ENCODE data around the gene CHST13. TPM values are rescaled to one million over a fixed set of nuclear protein-coding genes. Genes with fewer than 3 reads are reported as not detected.

CHST13 gene
- total RNA-seq, 1 donor from 2014 or later: 0.64 TPM

GRCh38 chr3:126557761-126558160 lies 33.8 kb downstream of the CHST13 start:
- Histone ChIP-seq H3K4me3 (no peak overlapping the region), H3K27me3 (no peaks in the 10 kb centered on the region), H3K27ac (no peak overlapping the region), H3K36me3 (no peaks in the 10 kb centered on the region), H3K4me1 (no peaks in the 10 kb centered on the region), H3K9me3 (peaks cover 4% of the 10 kb centered on the region)
- no peak for TF ChIP-seq CTCF (IDR thresholded peaks at IDR 0.05)
- ATAC-seq (no peak), DNase-seq (no peak)
- intact Hi-C loops (cut with DNase I): no loop called here

GRCh38 chr3:126558336-126559071 lies 34.5 kb downstream of the CHST13 start, which contains the start of gene C3orf22:
TSS of gene C3orf22 (minus strand) at chr3:126558932. CDS start at chr3:126553390, 5,542 bp downstream.
- DNase-seq: peak; percentile 41
- TF ChIP-seq CTCF (IDR thresholded peaks at IDR 0.05): no peak
- intact Hi-C loops (cut with DNase I): no loop called here

GRCh38 chr3:126562737-126563276 lies 38.9 kb downstream of the CHST13 start:
- no peak overlapping the region for H3K27ac ChIP-seq
- no peak for TF ChIP-seq CTCF (IDR thresholded peaks at IDR 0.05)
- ATAC-seq: no peak
- intact Hi-C loops (cut with DNase I): no loop called here
- DNase-seq: no peak
- H3K4me1 ChIP-seq: no peaks in the 10 kb centered on the region
- no peaks in the 10 kb centered on the region for H3K27me3 ChIP-seq
- H3K4me3 ChIP-seq: no peak overlapping the region
- H3K9me3 ChIP-seq: peaks cover 4% of the 10 kb centered on the region
- no peaks in the 10 kb centered on the region for H3K36me3 ChIP-seq

More at GRCh38 chr3:126558336-126559071, 34.5 kb downstream of the CHST13 start, which contains the start of gene C3orf22:
- Histone ChIP-seq H3K27me3 (no peaks in the 10 kb centered on the region), H3K36me3 (no peaks in the 10 kb centered on the region), H3K9me3 (peaks cover 4% of the 10 kb centered on the region), H3K4me3 (no peak within 1 kb of the TSS), H3K27ac (no peak within 1 kb of the TSS), H3K4me1 (no peaks in the 10 kb centered on the region)
- ATAC-seq: no peak

- Histone ChIP-seq H3K27ac (no peak overlapping the region), H3K4me3 (no peak overlapping the region), H3K36me3 (no peaks in the 10 kb centered on the region), H3K4me1 (no peaks in the 10 kb centered on the region), H3K9me3 (no peaks in the 10 kb centered on the region), H3K27me3 (no peaks in the 10 kb centered on the region)
- ATAC-seq (peak; percentile 9), DNase-seq (no peak)
- intact Hi-C loops (cut with DNase I): no loop called here
- no peak for TF ChIP-seq CTCF (IDR thresholded peaks at IDR 0.05)
Observed at GRCh38 chr3:126567696-126568438, 43.9 kb downstream of the CHST13 start.

- no peak for TF ChIP-seq CTCF (IDR thresholded peaks at IDR 0.05)
- ATAC-seq (no peak), DNase-seq (no peak)
- Histone ChIP-seq H3K4me1 (no peaks in the 10 kb centered on the region), H3K27ac (no peak overlapping the region), H3K36me3 (no peaks in the 10 kb centered on the region), H3K9me3 (no peaks in the 10 kb centered on the region), H3K4me3 (no peak overlapping the region), H3K27me3 (no peaks in the 10 kb centered on the region)
- intact Hi-C loops (cut with DNase I): no loop called here
Observed at GRCh38 chr3:126568776-126569342, 44.9 kb downstream of the CHST13 start.

Data from upper lobe of right lung (tissue), 1 donor.